Astrocyte of the cerebellum (primary cell): ENCODE data around the gene ZNF862.

Experiments
- DNase-seq: peaks from one replicate; pipeline ENCODE4 v3.0.0-alpha.2; 2011; ENCODE audit warnings: low read depth
- H3K4me3 ChIP-seq: 2 replicates; pipeline ENCODE4 v1.5.1; 2011; ENCODE audit warnings: mild to moderate bottlenecking, low read depth, low read length, moderate library complexity
- in situ Hi-C: cut with HindIII; loops from 2 replicates; pipeline ENCODE4 v1.10.0; 2017; ENCODE audit warnings: low sequenced_read_pairs
- TF ChIP-seq, protein P1 (sequence below): IDR thresholded peaks from 2 replicates; pipeline ENCODE4 v1.5.1; 2012; ENCODE audit warnings: low read length, low read depth, moderate library complexity, mild to moderate bottlenecking; ENCODE audit errors: missing control alignments

The ZNF862 gene

GRCh38 chr7:149793261-149793660 lies 44.9 kb upstream of the ZNF862 start:
- no peak for DNase-seq
- TF ChIP-seq, protein P1, sequence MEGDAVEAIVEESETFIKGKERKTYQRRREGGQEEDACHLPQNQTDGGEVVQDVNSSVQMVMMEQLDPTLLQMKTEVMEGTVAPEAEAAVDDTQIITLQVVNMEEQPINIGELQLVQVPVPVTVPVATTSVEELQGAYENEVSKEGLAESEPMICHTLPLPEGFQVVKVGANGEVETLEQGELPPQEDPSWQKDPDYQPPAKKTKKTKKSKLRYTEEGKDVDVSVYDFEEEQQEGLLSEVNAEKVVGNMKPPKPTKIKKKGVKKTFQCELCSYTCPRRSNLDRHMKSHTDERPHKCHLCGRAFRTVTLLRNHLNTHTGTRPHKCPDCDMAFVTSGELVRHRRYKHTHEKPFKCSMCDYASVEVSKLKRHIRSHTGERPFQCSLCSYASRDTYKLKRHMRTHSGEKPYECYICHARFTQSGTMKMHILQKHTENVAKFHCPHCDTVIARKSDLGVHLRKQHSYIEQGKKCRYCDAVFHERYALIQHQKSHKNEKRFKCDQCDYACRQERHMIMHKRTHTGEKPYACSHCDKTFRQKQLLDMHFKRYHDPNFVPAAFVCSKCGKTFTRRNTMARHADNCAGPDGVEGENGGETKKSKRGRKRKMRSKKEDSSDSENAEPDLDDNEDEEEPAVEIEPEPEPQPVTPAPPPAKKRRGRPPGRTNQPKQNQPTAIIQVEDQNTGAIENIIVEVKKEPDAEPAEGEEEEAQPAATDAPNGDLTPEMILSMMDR = no peak
- in situ Hi-C loops = no loop called here
- no peak overlapping the region for H3K4me3 ChIP-seq

- no peak overlapping the region for H3K4me3 ChIP-seq
- DNase-seq = no peak
- TF ChIP-seq, protein P1 = no peak
- in situ Hi-C loops = no loop called here
Measured at GRCh38 chr7:149794661-149795060, 43.5 kb upstream of the ZNF862 start.

DNA sequence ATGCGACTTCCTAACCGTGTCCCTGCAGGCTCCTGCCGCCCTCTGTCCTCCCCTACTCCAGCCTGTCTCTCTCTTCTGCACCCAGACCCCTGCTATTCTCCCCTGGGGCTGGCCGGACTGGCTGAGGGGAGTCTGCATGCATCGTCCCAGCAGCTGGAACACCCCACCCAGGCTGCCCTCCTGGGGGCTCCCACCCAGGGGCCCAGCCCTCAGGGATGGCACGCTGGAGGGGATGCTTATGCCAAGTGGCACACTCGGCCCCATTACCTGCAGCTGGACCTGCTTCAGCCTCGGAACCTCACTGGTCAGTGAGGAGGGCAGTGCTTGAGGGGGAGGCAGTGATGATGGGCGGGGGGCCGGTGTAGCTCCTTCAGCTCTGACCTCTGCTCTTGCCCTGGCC lies 43.0 kb upstream of the ZNF862 start:
- no peak for DNase-seq

DNA sequence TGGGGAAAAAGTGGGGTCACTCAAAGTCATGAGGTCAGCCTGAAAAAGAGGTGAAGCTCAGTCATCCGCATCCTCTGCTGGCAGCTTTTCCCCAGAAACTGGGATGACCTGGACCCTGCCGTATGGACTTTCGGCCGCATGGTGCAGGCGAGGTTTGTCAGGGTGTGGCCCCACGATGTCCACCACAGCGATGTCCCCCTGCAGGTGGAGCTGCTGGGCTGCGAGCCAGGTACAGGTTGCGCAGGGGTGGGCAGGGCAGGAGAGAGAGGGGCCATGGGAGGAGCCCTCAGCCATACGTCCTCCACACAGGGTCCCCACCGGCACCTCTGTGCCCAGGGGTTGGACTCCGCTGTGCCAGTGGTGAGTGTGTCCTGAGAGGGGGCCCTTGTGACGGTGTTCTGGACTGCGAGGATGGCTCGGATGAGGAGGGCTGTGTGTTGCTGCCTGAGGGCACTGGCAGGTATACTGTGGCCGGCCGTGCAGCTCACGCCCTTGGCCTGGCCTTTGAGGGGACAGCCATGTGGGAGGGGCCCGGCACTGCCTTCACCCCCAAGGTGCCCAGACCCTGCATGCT lies 41.8 kb upstream of the ZNF862 start:
- in situ Hi-C loops = no loop called here
- TF ChIP-seq, protein P1 = no peak
- no peak for DNase-seq
- H3K4me3 ChIP-seq = no peak overlapping the region

More for the DNA sequence above, 43.0 kb upstream of the ZNF862 start:
- H3K4me3 ChIP-seq = no peak overlapping the region
- in situ Hi-C loops = no loop called here
- TF ChIP-seq, protein P1 = no peak

DNA sequence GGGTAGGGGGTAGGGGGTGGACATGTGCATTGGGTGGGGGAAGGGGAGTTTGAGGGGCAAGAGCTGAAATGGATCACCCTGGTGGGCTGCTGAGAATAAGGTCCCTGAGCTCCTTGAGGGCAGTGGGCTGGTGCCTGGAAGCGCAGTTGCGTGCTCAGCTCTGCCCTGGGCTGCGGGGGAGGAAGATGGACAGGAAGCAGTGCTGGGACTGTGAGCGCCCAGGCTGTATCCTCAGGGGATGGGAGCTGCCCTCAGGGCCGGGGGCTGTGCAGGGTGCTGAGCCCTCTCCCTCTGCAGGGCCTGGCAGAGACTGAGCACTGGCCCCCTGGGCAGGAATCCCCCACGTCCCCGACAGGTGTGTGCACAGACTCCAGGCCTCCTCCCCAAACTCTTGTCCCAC lies 40.4 kb upstream of the ZNF862 start:
- TF ChIP-seq, protein P1 = no peak
- DNase-seq = no peak
- no peak overlapping the region for H3K4me3 ChIP-seq
- in situ Hi-C loops = no loop called here

- in situ Hi-C loops = no loop called here
- no peak for DNase-seq
- TF ChIP-seq, protein P1 = no peak
- no peak overlapping the region for H3K4me3 ChIP-seq
Measured at GRCh38 chr7:149799397-149800168, 38.6 kb upstream of the ZNF862 start.
